Spleen (tissue), 11 donors: ENCODE results near the gene MAP2K3. TPM values are rescaled to one million over a fixed set of nuclear protein-coding genes. Genes with fewer than 3 reads are reported as not detected.
A peak's percentile ranks its signal among the peaks of the same experiment; 100 is the strongest.

Experiments used
- DNase-seq: peaks from one replicate; pipeline ENCODE4 v3.0.0-alpha.2; 2020
- H3K27ac ChIP-seq, 8 donors: fragments of 200-600 bp; sonication (generic) in 7 of 8; 1 replicate in 4 of 8; 2 replicates in 4 of 8; pipeline versions ENCODE4 v1.5.0 to v1.8.0; 2016 to 2021; ENCODE audit warnings: inconsistent platforms in 4 of 8, mild to moderate bottlenecking in 4 of 8, moderate library complexity in 1 of 8
- H3K27me3 ChIP-seq, 7 donors: fragments of 200-600 bp; sonication (generic) in 6 of 7; replicated peaks in 1 of 7; 1 replicate in 4 of 7; 2 replicates in 3 of 7; pipeline versions ENCODE4 v1.5.0 to v1.8.0; 2016 to 2021; ENCODE audit warnings: inconsistent platforms in 3 of 7, mild to moderate bottlenecking in 1 of 7
- H3K36me3 ChIP-seq, 6 donors: fragments of 200-600 bp; sonication (generic) in 5 of 6; 1 replicate in 4 of 6; 2 replicates in 2 of 6; pipeline versions ENCODE4 v1.5.0 to v1.8.0; 2016 to 2021; ENCODE audit warnings: inconsistent platforms in 2 of 6
- H3K4me1 ChIP-seq, 6 donors: fragments of 200-600 bp; sonication (generic) in 5 of 6; 1 replicate in 3 of 6; 2 replicates in 3 of 6; pipeline versions ENCODE4 v1.5.0 to v1.8.0; 2016 to 2021; ENCODE audit warnings: inconsistent platforms in 3 of 6
- H3K4me3 ChIP-seq, 8 donors: fragments of 200-600 bp; sonication (generic) in 7 of 8; 1 replicate in 4 of 8; 2 replicates in 4 of 8; pipeline versions ENCODE4 v1.5.0 to v1.8.0; 2016 to 2021; ENCODE audit warnings: inconsistent platforms in 4 of 8, mild to moderate bottlenecking in 4 of 8, moderate library complexity in 2 of 8
- H3K9me3 ChIP-seq, 8 donors: fragments of 200-600 bp; sonication (generic) in 7 of 8; 1 replicate in 4 of 8; 2 replicates in 4 of 8; pipeline versions ENCODE4 v1.5.0 to v1.8.0; 2016 to 2021; ENCODE audit warnings: inconsistent platforms in 4 of 8
- CTCF ChIP-seq, 11 experiments: fragments of 200-600 bp in 7 of 11; fragments of 450-650 bp in 4 of 11; sonication (generic) in 4 of 11; IDR thresholded peaks in 8 of 11; conservative IDR thresholded peaks in 3 of 11; 1 replicate in 7 of 11; 2 replicates in 4 of 11; pipeline versions ENCODE4 v1.4.0 to v1.8.0; 2016 to 2021; ENCODE audit warnings: antibody characterized with exemption in 11 of 11, inconsistent platforms in 4 of 11, mild to moderate bottlenecking in 1 of 11
- POLR2A ChIP-seq, 3 donors: fragments of 450-650 bp; IDR thresholded peaks; one replicate each; pipeline ENCODE4 v1.5.1; 2017; ENCODE audit warnings: antibody characterized with exemption in 3 of 3, mild to moderate bottlenecking in 1 of 3
- POLR2AphosphoS5 ChIP-seq, 3 donors: sonication (generic); formaldehyde crosslinking; IDR thresholded peaks; one replicate each; pipeline ENCODE4 v1.5.1; 2017; ENCODE audit warnings: antibody characterized with exemption in 3 of 3
- whole genome bisulfite sequencing, 5 donors: extraction: QIAGEN DNeasy Blood & Tissue Kit in 3 of 5; methylation state at CpG; one replicate each; pipeline versions ENCODE4 v1.1.5 to v1.1.7; 2013 to 2018; 5-methylcytosine and 5-hydroxymethylcytosine counted together
- intact Hi-C: fragments of 100-400 bp; cut with DNase I; formaldehyde crosslinking; loops from one replicate; pipeline ENCODE4 v1.15.0; 2023; ENCODE audit warnings: low total_unique reads
- polyA plus RNA-seq, 3 donors: library from polyadenylated mRNA; stranded (reverse); fragments of 200-250 nt; gene quantifications; one replicate each; pipeline ENCODE4 v1.2.1, GENCODE V29; 2013
- total RNA-seq, 7 donors: library from RNA; depleted of rRNA in 3 of 7; stranded (reverse); fragments of >200 nt in 3 of 7; fragmentation: NEBNext Ultra II Directional in 4 of 7; extraction: Animal tissue kit (Norgen Biotek cat#: 25700) in 4 of 7; gene quantifications; one replicate each; pipeline versions ENCODE4 v1.1.0 to v1.2.1, GENCODE V29; 2016 to 2021
- donor health status: healthy with polysubstance abuse.
- donor health status: DM: no; HTN: no; CAD: no; lungs with moderate emphysema.
- donor health status: DM: no; HTN: no; CAD: no.
- donor health status: Bipolar disorder and iron deficiency.
- donor health status: healthy.
- donor health status: DM: no; HTN: no; CAD: no.
- donor health status: DM: yes; HTN: yes; CAD: no.

Gene MAP2K3
- total and polyA plus RNA-seq, 10 donors, result 31.7 to 121 (median 62.5) TPM

GRCh38 chr17:21248500-21248899 lies 36.0 kb upstream of the MAP2K3 start:
- no peaks in the 10 kb centered on the region for H3K9me3 ChIP-seq
- no peak overlapping the region for H3K27ac ChIP-seq
- TF ChIP-seq POLR2AphosphoS5 (IDR thresholded peaks at IDR 0.05), result no peak
- TF ChIP-seq CTCF (IDR thresholded peaks at IDR 0.05 in 8 of 11, conservative IDR thresholded peaks at IDR 0.05 in 3 of 11), result no peak
- TF ChIP-seq POLR2A (IDR thresholded peaks at IDR 0.05), result no peak
- 87 to 91% (median 90%) methylated on average over 2 to 4 of the region's 4 CpGs for WGBS, 5 donors
- H3K4me1 ChIP-seq, result peaks cover 0 to 53% (median 24%) of the 10 kb centered on the region in 6 donors
- intact Hi-C loops, result no loop called here
- H3K4me3 ChIP-seq, result no peak overlapping the region
- peaks cover 0 to 15% (median 0%) of the 10 kb centered on the region in 6 donors for H3K36me3 ChIP-seq
- H3K27me3 ChIP-seq, result no peaks in the 10 kb centered on the region
- no peak for DNase-seq

GRCh38 chr17:21249086-21249795 lies 35.3 kb upstream of the MAP2K3 start:
- Histone ChIP-seq H3K36me3 (peaks cover 0 to 7% (median 0%) of the 10 kb centered on the region in 6 donors), H3K4me1 (peaks cover 3 to 61% (median 31%) of the 10 kb centered on the region in 6 donors), H3K9me3 (no peaks in the 10 kb centered on the region), H3K27ac (no peak overlapping the region), H3K4me3 (no peak overlapping the region), H3K27me3 (no peaks in the 10 kb centered on the region)
- TF ChIP-seq POLR2AphosphoS5 (IDR thresholded peaks at IDR 0.05) (no peak), POLR2A (IDR thresholded peaks at IDR 0.05) (no peak), CTCF (IDR thresholded peaks at IDR 0.05 in 8 of 11, conservative IDR thresholded peaks at IDR 0.05 in 3 of 11) (no peak)
- 77 to 94% (median 89%) methylated on average over 12 of the region's 12 CpGs for WGBS, 5 donors
- intact Hi-C loops, result no loop called here
- DNase-seq, result no peak

GRCh38 chr17:21249920-21250703 lies 34.4 kb upstream of the MAP2K3 start:
- H3K4me1 ChIP-seq, result peaks cover 3 to 62% (median 31%) of the 10 kb centered on the region in 6 donors
- no peak overlapping the region for H3K4me3 ChIP-seq
- no peaks in the 10 kb centered on the region for H3K27me3 ChIP-seq
- intact Hi-C loops, result no loop called here
- no peak for TF ChIP-seq POLR2A (IDR thresholded peaks at IDR 0.05)
- no peak for TF ChIP-seq CTCF (IDR thresholded peaks at IDR 0.05 in 8 of 11, conservative IDR thresholded peaks at IDR 0.05 in 3 of 11)
- no peak for TF ChIP-seq POLR2AphosphoS5 (IDR thresholded peaks at IDR 0.05)
- 62 to 71% (median 66%) methylated on average over 7 of the region's 7 CpGs for WGBS, 5 donors
- H3K9me3 ChIP-seq, result no peaks in the 10 kb centered on the region
- H3K36me3 ChIP-seq, result peaks cover 0 to 6% (median 0%) of the 10 kb centered on the region in 6 donors
- DNase-seq, result no peak
- H3K27ac ChIP-seq, result peak overlapping the region in 2 of 8 donors; percentile 36 to 87

GRCh38 chr17:21250854-21251253 lies 33.7 kb upstream of the MAP2K3 start:
- DNase-seq, result peak; percentile 73
- peak overlapping the region in 1 of 8 donors; percentile 65 for H3K4me3 ChIP-seq
- 51 to 88% (median 74%) methylated on average over 4 of the region's 4 CpGs for WGBS, 5 donors
- H3K4me1 ChIP-seq, result peaks cover 3 to 55% (median 31%) of the 10 kb centered on the region in 6 donors
- no peaks in the 10 kb centered on the region for H3K9me3 ChIP-seq
- peak overlapping the region in 2 of 8 donors; percentile 36 to 87 for H3K27ac ChIP-seq
- intact Hi-C loops, result no loop called here
- no peak for TF ChIP-seq POLR2A (IDR thresholded peaks at IDR 0.05)
- TF ChIP-seq CTCF (IDR thresholded peaks at IDR 0.05 in 8 of 11, conservative IDR thresholded peaks at IDR 0.05 in 3 of 11), result no peak
- no peak for TF ChIP-seq POLR2AphosphoS5 (IDR thresholded peaks at IDR 0.05)
- H3K27me3 ChIP-seq, result no peaks in the 10 kb centered on the region
- peaks cover 0 to 6% (median 0%) of the 10 kb centered on the region in 6 donors for H3K36me3 ChIP-seq
